Rectal smooth muscle tissue (tissue), 1 donor: ENCODE data around the gene NNMT.

Experiments
- H3K27ac ChIP-seq: one replicate; pipeline ENCODE4 v1.7.0; 2013; ENCODE audit warnings: low read depth, low read length, inconsistent platforms
- H3K27me3 ChIP-seq: one replicate; pipeline ENCODE4 v1.7.0; 2013; ENCODE audit warnings: low read length; ENCODE audit not compliant: control insufficient read depth, insufficient read depth
- H3K36me3 ChIP-seq: one replicate; pipeline ENCODE4 v1.7.0; 2013; ENCODE audit warnings: low read length; ENCODE audit not compliant: control insufficient read depth, insufficient read depth
- H3K4me1 ChIP-seq: one replicate; pipeline ENCODE4 v1.7.0; 2013; ENCODE audit warnings: low read length; ENCODE audit not compliant: control insufficient read depth, insufficient read depth
- H3K4me3 ChIP-seq: one replicate; pipeline ENCODE4 v1.7.0; 2013; ENCODE audit warnings: low read length
- H3K9ac ChIP-seq: one replicate; pipeline ENCODE4 v1.7.0; 2013; ENCODE audit warnings: low read length

NNMT gene

DNA sequence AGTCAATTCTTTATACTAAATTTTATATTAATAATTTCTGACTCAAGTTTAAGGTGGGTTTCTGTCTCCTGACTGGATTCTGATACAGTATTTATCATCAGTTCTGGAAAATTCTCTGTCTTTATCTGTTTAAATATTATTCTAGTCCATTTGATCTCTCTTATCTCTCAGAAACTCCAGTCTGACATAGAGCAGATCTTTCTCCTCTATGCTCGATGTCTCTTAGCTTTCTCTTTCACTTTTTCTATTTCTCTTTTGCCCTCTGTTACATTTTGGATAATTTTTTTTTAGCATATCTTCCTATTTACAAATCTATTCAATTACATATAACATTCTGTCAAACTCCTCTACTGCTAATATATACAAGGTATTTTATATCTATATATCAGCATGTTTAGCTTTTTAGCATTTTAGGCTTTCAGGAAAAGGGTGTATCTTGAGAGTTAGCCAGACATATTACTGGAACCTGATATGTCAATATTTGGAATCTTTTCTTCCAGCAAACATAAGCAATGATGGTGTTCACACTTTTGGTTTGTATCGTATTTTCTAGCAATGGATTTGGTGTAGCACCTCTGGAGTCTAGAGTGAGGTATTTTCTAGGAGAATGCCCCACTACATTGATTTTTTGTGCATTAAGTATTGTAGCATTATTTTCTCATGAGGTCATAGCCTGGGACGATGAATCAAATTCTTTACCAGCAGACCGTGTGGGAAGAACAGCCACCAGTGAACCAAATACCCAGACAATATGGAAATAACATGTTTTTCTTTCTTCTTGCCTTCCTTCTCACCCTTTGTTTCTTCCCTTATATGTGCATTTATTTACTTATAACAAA is 4.1 kb upstream of the NNMT start:
- Histone ChIP-seq H3K4me3 (no peak overlapping the region), H3K36me3 (no peaks in the 10 kb centered on the region), H3K9ac (no peak overlapping the region), H3K27me3 (no peaks in the 10 kb centered on the region), H3K27ac (peak overlapping the region; percentile 3), H3K4me1 (peaks cover 14% of the 10 kb centered on the region)

DNA sequence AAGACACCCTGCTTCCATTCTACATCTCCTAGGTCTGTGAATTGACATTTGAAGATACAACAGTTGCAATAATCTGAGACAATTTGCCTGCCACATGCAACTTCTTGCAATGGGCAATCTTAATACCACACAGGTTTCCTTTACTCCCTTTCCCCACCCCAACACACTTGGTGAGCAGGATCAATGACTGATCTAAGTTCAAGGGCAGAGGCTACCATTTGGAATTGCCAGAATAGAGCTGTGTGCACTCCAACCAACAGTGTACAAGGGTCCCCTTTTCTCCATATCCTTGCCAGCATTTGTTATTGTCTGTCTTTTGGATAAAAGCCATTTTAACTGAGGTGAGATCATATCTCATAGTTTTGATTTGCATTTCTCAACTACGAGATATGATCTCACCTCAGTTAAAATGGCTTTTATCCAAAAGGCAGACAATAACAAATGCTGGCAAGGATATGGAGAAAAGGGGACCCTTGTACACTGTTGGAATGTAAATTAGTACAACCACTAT is 2.9 kb upstream of the NNMT start:
- Histone ChIP-seq H3K36me3 (no peaks in the 10 kb centered on the region), H3K27ac (peak overlapping the region; percentile 93), H3K27me3 (no peaks in the 10 kb centered on the region), H3K4me1 (peaks cover 14% of the 10 kb centered on the region), H3K9ac (no peak overlapping the region), H3K4me3 (no peak overlapping the region)

DNA sequence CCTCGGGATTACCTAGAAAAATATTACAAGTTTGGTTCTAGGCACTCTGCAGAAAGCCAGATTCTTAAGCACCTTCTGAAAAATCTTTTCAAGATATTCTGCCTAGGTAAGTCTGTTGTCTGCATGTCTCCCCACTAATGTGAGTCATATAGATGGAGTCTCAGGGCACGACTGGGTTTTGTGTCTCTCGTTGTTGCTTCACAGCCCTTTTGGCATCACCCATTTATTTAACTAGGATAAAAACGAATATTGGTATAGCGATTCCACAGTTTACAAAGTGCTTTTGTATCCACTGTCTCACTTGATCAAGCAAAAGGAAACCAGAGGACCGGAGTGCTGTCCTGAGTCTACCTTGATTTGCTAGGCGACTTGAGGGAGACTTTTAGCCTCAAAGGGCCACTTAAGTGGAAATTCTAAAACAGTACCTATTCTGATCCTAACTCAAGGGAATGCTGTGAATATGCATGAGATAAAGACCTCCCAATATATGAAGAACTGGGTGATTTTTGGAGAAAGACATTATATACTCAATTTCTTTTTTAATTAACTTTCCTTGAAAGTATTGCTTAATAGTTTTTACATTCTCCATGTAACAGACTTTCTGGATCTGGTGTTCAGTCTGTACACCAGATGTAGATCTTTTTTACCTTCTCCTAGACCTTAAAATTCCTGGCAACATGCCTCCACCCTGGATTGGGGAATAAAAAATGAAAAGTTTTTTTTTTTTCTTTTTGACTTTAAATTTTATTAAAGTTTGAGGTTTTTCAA is 590 bp downstream of the NNMT start:
- H3K4me3 ChIP-seq = peak overlapping the region; percentile 47
- H3K27me3 ChIP-seq = no peaks in the 10 kb centered on the region
- peak overlapping the region; percentile 93 for H3K27ac ChIP-seq
- no peaks in the 10 kb centered on the region for H3K36me3 ChIP-seq
- no peak overlapping the region for H3K9ac ChIP-seq
- peaks cover 14% of the 10 kb centered on the region for H3K4me1 ChIP-seq

DNA sequence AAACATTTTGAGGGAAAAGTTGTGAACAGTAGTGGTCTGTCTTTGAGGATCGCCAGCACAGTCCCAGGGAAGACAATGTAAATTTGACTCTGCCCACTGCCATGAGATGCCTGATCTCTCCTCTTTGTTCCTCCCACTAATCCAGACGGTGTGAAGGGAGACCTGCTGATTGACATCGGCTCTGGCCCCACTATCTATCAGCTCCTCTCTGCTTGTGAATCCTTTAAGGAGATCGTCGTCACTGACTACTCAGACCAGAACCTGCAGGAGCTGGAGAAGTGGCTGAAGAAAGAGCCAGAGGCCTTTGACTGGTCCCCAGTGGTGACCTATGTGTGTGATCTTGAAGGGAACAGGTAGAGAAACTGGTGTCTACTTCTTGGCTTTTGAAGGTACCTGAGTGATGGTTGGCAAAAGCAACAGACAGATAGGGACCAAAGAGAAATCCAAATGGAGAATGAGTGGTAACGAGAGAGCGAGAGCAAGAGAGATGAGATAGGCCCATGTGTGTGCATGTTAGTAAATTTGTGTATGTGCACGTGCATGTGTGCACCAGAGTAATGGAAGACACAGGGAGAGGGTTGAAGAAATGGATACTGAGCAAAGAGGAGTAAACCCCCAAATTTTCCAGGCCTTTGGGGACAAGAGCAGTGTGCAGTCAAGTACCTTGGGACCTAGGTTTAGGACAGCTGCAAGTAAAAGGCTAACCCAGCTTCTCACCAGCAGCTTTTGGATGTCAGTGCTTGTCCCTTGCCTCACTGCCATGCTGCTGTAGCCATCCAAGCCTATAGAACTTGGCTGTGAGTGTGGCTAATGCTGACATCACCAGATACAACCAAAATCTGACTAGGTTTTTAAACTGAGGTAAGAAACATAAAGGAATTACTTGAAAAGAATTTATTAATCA is 1.9 kb downstream of the NNMT start:
- Histone ChIP-seq H3K27me3 (no peaks in the 10 kb centered on the region), H3K27ac (peak overlapping the region; percentile 50), H3K4me3 (peak overlapping the region; percentile 44), H3K36me3 (no peaks in the 10 kb centered on the region), H3K9ac (no peak overlapping the region), H3K4me1 (peaks cover 14% of the 10 kb centered on the region)

DNA sequence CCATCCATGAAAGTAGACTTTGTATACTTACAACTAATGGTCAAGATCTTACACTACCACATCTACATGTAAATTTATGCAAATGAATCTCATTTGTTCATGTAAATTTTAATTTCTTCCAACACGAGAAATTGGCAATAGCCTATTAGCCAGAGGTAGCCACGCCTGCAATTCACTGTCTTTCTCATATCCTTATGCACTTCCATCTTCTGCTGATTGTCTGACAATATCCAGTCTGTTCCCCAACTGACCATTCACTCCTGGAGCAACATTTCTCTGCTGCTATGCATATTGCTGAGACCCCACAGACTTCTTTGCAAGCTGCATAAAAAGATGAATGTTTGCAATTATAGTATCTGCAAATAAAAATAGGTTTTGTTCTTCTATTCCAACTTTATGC is 2.5 kb downstream of the NNMT start:
- Histone ChIP-seq H3K4me1 (peaks cover 13% of the 10 kb centered on the region), H3K36me3 (no peaks in the 10 kb centered on the region), H3K4me3 (no peak overlapping the region), H3K9ac (no peak overlapping the region), H3K27me3 (no peaks in the 10 kb centered on the region), H3K27ac (no peak overlapping the region)

DNA sequence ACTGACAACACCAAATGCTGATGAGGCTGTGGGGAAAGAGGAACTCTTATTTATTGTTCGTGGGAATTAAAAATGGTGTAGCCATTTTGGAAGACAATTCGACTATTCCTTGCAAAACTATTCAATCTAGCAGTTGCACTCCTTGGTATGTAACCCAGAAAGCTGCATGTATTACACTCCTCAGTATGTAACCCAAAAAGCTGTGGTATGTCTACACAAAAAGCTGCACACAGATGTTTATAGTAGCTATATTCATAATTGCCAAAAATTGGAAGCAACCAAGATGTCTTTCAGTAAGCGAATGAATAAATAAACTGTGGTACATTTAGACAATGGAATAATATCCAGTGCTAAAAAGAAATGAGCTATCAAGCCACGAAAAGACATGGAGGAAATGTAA is 4.9 kb downstream of the NNMT start:
- H3K27ac ChIP-seq = no peak overlapping the region

DNA sequence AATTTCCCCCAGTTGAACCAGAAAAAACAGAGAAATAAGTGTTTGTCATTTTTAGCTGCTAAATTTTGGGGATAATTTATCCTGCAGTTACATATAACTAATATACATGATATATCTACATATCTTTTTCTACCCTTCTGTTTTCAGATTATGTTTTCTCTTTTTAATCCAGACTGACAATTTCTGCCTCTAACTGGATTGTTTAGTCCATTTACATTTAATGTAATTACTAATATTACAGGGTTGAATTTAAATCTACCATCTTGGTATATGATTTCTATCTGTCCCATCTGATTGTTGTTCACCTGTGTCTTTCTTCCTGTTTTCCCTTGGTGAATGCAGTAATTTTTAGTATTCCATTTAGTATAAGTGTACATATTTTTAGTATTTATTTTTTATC is 5.7 kb downstream of the NNMT start:
- Histone ChIP-seq H3K4me1 (no peaks in the 10 kb centered on the region), H3K36me3 (no peaks in the 10 kb centered on the region), H3K4me3 (no peak overlapping the region), H3K27me3 (no peaks in the 10 kb centered on the region), H3K27ac (no peak overlapping the region), H3K9ac (no peak overlapping the region)

More for the DNA sequence above, 4.9 kb downstream of the NNMT start:
- Histone ChIP-seq H3K9ac (no peak overlapping the region), H3K36me3 (no peaks in the 10 kb centered on the region), H3K4me1 (peaks cover 5% of the 10 kb centered on the region), H3K4me3 (no peak overlapping the region), H3K27me3 (no peaks in the 10 kb centered on the region)

DNA sequence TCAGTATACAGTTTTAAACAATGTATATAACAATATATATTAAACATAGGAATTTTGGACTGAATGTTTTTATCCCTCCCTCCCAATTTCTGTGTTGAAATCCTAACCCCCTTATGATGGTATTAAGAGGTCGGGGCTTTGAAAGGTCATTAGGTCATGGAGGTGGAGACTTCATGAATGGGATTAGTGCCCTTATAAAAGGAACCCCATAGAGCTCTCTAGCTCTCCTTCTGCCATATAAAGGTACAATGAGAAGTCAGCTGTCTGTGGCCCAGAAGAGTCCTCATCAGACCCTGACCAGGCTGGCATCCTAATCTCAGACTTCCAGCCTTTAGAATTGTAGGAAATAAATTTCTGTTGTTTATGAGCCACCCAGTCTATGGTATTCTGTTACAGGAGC is 6.5 kb downstream of the NNMT start:
- Histone ChIP-seq H3K27ac (no peak overlapping the region), H3K4me3 (no peak overlapping the region), H3K27me3 (no peaks in the 10 kb centered on the region), H3K9ac (no peak overlapping the region), H3K36me3 (no peaks in the 10 kb centered on the region), H3K4me1 (no peaks in the 10 kb centered on the region)

DNA sequence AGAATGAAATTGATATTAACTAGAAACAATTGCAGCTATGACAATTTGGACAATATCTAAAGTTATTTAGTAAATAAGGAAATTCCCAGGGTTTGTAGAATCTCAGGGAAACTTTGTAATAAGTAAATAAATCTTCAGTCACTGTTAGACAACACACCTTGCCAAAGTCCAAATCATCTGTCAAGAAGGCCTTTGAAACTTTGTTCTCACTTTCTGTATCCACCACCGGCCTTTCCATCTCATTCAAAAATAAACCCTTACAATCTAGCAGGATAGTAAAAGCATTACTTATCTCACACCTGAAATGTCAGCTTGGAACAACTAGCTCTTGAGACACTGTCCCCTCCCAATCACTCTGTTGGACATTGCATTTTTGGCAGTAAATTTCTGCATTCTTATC is 7.9 kb downstream of the NNMT start:
- H3K9ac ChIP-seq = no peak overlapping the region
- H3K27ac ChIP-seq = no peak overlapping the region
- H3K4me3 ChIP-seq = no peak overlapping the region
- H3K36me3 ChIP-seq = no peaks in the 10 kb centered on the region
- H3K4me1 ChIP-seq = no peaks in the 10 kb centered on the region
- no peaks in the 10 kb centered on the region for H3K27me3 ChIP-seq

DNA sequence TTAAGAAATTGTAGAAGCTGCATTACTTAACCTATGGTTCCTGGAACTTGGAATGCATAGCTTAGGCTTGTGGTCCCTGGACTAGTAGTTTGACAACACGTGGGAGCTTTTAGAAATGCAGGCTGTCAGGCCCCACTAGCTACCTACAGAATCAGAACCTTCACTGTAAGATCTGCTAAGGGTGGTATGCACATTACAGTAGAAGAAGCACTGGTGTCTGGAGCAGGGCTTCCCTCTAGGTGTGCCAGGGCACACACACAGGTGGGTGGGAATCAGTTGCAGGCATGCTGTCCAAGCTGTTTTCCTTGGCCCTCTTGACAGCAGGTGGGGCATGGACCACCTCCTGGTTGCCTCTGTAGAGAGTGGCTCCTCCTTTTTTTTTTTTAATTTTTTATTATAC is 8.8 kb downstream of the NNMT start:
- Histone ChIP-seq H3K4me1 (no peaks in the 10 kb centered on the region), H3K36me3 (no peaks in the 10 kb centered on the region), H3K4me3 (no peak overlapping the region), H3K27me3 (no peaks in the 10 kb centered on the region), H3K27ac (no peak overlapping the region), H3K9ac (no peak overlapping the region)

DNA sequence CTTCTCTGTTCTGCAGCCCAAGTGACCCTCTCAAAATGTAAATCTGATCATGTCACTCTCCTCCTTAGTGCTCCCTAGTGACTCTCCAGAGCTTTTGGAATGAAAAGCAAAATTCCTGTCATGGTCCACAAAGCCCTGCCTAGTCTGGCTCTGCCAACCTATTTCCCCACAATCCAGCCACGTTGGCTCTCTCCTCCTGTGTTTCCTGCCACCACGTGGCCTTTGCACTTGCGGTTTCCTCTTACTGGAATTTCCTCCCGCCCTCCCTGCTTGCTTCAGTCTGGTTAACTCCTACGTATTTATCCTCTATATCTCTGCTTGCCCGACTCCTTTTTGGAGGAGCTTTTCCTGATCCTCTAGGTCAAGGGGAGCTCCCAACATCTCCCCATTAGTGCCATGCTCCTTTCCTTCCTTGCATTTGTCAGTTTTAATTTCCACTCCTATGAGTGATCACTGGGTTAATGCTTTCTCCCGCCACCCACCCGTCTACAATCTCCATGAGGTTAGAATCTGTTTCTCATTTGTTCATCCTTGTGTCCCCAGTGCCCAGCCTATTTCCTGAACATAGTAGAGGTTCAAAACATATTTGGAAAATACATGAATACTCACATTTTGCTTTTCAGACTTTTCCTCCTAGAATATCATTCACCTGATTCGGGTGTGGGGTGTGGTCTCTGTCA is 11.5 kb downstream of the NNMT start:
- Histone ChIP-seq H3K9ac (no peak overlapping the region), H3K4me3 (no peak overlapping the region), H3K27me3 (no peaks in the 10 kb centered on the region), H3K4me1 (no peaks in the 10 kb centered on the region), H3K27ac (peak overlapping the region; percentile 49), H3K36me3 (peaks cover 4% of the 10 kb centered on the region)
